MG63 (cell line): ENCODE results near the gene C11orf68. TPM values are rescaled to one million over a fixed set of nuclear protein-coding genes. Genes with fewer than 3 reads are reported as not detected.
A peak's percentile ranks its signal among the peaks of the same experiment; 100 is the strongest.
"Not testable (repeated sequence)": the region's sequence is repeated elsewhere in the genome, so short reads cannot be mapped to it uniquely, and the experiment has no call there.

Experiments used
- DNase-seq: peaks from one replicate; pipeline ENCODE4 v3.0.0-alpha.2; 2020
- H3K27me3 ChIP-seq: fragments of 250-450 bp; sonication (Bioruptor Pico); 2 replicates; pipeline ENCODE4 v1.5.1; 2020; ENCODE audit warnings: mild to moderate bottlenecking, moderate library complexity
- H3K36me3 ChIP-seq: fragments of 250-450 bp; sonication (Bioruptor Pico); 2 replicates; pipeline ENCODE4 v1.5.1; 2020; ENCODE audit warnings: mild to moderate bottlenecking, moderate library complexity
- H3K4me3 ChIP-seq: fragments of 250-450 bp; sonication (Bioruptor Pico); 2 replicates; pipeline ENCODE4 v1.5.1; 2020; ENCODE audit warnings: mild to moderate bottlenecking, moderate library complexity
- H3K9me3 ChIP-seq: fragments of 250-450 bp; sonication (Bioruptor Pico); 2 replicates; pipeline ENCODE4 v1.5.1; 2020; ENCODE audit warnings: mild to moderate bottlenecking, moderate library complexity
- total RNA-seq: library from RNA; depleted of rRNA; stranded (reverse); fragments of >200 nt; shearing (Covaris generic); gene quantifications from 2 replicates; pipeline ENCODE4 v1.2.3, GENCODE V29; 2014; ENCODE audit warnings: low replicate concordance; rRNA removed

The C11orf68 gene
- 22.0 and 46.6 TPM in 2 replicates for total RNA-seq

- DNase-seq: no peak
Observed at GRCh38 chr11:65918211-65919140, at the start of gene C11orf68. C11orf68 (minus strand) TSS chr11:65919062; CDS start chr11:65919031, 31 bp downstream.

GRCh38 chr11:65967329-65967934 lies 48.6 kb upstream of the C11orf68 start:
- Histone ChIP-seq H3K27me3 (no peaks in the 10 kb centered on the region), H3K9me3 (no peaks in the 10 kb centered on the region), H3K4me3 (no peak overlapping the region), H3K36me3 (peaks cover 63% of the 10 kb centered on the region)
- DNase-seq: no peak

More at GRCh38 chr11:65918211-65919140, at the start of gene C11orf68:
- Histone ChIP-seq H3K9me3 (no peaks in the 10 kb centered on the region), H3K36me3 (peaks cover 56% of the 10 kb centered on the region), H3K4me3 (peak within 1 kb of the TSS; percentile 84), H3K27me3 (no peaks in the 10 kb centered on the region)

GRCh38 chr11:65965986-65966762 lies 47.3 kb upstream of the C11orf68 start:
- no peak for DNase-seq
- H3K9me3 ChIP-seq: no peaks in the 10 kb centered on the region
- no peaks in the 10 kb centered on the region for H3K27me3 ChIP-seq
- no peak overlapping the region for H3K4me3 ChIP-seq
- peaks cover 60% of the 10 kb centered on the region for H3K36me3 ChIP-seq

GRCh38 chr11:65964906-65965305 lies 46.0 kb upstream of the C11orf68 start:
- Histone ChIP-seq H3K4me3 (no peak overlapping the region), H3K36me3 (peaks cover 60% of the 10 kb centered on the region), H3K9me3 (no peaks in the 10 kb centered on the region), H3K27me3 (no peaks in the 10 kb centered on the region)
- DNase-seq: no peak

- no peak for DNase-seq
- Histone ChIP-seq H3K27me3 (no peaks in the 10 kb centered on the region), H3K36me3 (peaks cover 43% of the 10 kb centered on the region), H3K9me3 (no peaks in the 10 kb centered on the region), H3K4me3 (peak overlapping the region; percentile 87)
Observed at GRCh38 chr11:65962141-65962564, 43.3 kb upstream of the C11orf68 start.

GRCh38 chr11:65961267-65962140 lies 42.6 kb upstream of the C11orf68 start, which contains the start of gene SART1:
SART1 (plus strand) TSS chr11:65961734; CDS start chr11:65961781, 47 bp downstream.
- H3K36me3 ChIP-seq: peaks cover 37% of the 10 kb centered on the region

GRCh38 chr11:65960824-65961266 lies 42.0 kb upstream of the C11orf68 start:
- Histone ChIP-seq H3K9me3 (no peaks in the 10 kb centered on the region), H3K36me3 (peaks cover 30% of the 10 kb centered on the region), H3K27me3 (no peaks in the 10 kb centered on the region), H3K4me3 (peak overlapping the region; percentile 87)
- DNase-seq: no peak

More at GRCh38 chr11:65961267-65962140, 42.6 kb upstream of the C11orf68 start, which contains the start of gene SART1:
- no peaks in the 10 kb centered on the region for H3K27me3 ChIP-seq
- H3K9me3 ChIP-seq: no peaks in the 10 kb centered on the region
- peak within 1 kb of the TSS; percentile 87 for H3K4me3 ChIP-seq
- peak; percentile 98 for DNase-seq

- H3K36me3 ChIP-seq: peaks cover 11% of the 10 kb centered on the region
- H3K27me3 ChIP-seq: no peaks in the 10 kb centered on the region
- no peaks in the 10 kb centered on the region for H3K9me3 ChIP-seq
- no peak for DNase-seq
- H3K4me3 ChIP-seq: no peak overlapping the region
Observed at GRCh38 chr11:65958774-65959420, 40.0 kb upstream of the C11orf68 start.

GRCh38 chr11:65958291-65958690 lies 39.4 kb upstream of the C11orf68 start:
- no peak for DNase-seq
- Histone ChIP-seq H3K27me3 (no peaks in the 10 kb centered on the region), H3K36me3 (peaks cover 5% of the 10 kb centered on the region), H3K4me3 (no peak overlapping the region), H3K9me3 (no peaks in the 10 kb centered on the region)

GRCh38 chr11:65954771-65955170 lies 35.9 kb upstream of the C11orf68 start:
- DNase-seq: no peak
- H3K36me3 ChIP-seq: no peaks in the 10 kb centered on the region
- no peaks in the 10 kb centered on the region for H3K9me3 ChIP-seq
- H3K27me3 ChIP-seq: no peaks in the 10 kb centered on the region
- no peak overlapping the region for H3K4me3 ChIP-seq

GRCh38 chr11:65953471-65953870 lies 34.6 kb upstream of the C11orf68 start:
- H3K27me3 ChIP-seq: no peaks in the 10 kb centered on the region
- no peaks in the 10 kb centered on the region for H3K36me3 ChIP-seq
- H3K4me3 ChIP-seq: no peak overlapping the region
- DNase-seq: no peak
- no peaks in the 10 kb centered on the region for H3K9me3 ChIP-seq

- Histone ChIP-seq H3K9me3 (no peaks in the 10 kb centered on the region), H3K27me3 (no peaks in the 10 kb centered on the region), H3K4me3 (no peak overlapping the region), H3K36me3 (no peaks in the 10 kb centered on the region)
- DNase-seq: no peak
Observed at GRCh38 chr11:65952052-65952521, 33.2 kb upstream of the C11orf68 start.

GRCh38 chr11:65951641-65952040 lies 32.8 kb upstream of the C11orf68 start:
- not testable (repeated sequence) for H3K36me3 ChIP-seq, H3K9me3 ChIP-seq, H3K27me3 ChIP-seq, DNase-seq, H3K4me3 ChIP-seq

- DNase-seq, H3K27me3 ChIP-seq, H3K9me3 ChIP-seq, H3K4me3 ChIP-seq, H3K36me3 ChIP-seq: not testable (repeated sequence)
Observed at GRCh38 chr11:65950711-65951110, 31.8 kb upstream of the C11orf68 start.

- no peak for DNase-seq
- H3K4me3 ChIP-seq: no peak overlapping the region
Observed at GRCh38 chr11:65947603-65948125, 28.8 kb upstream of the C11orf68 start.

More at GRCh38 chr11:65947603-65948125, 28.8 kb upstream of the C11orf68 start:
- H3K9me3 ChIP-seq: no peaks in the 10 kb centered on the region
- H3K36me3 ChIP-seq: no peaks in the 10 kb centered on the region
- no peaks in the 10 kb centered on the region for H3K27me3 ChIP-seq
